ENCODE measurements around the gene HLA-DMA. TPM values are rescaled to one million over a fixed set of nuclear protein-coding genes. Genes with fewer than 3 reads are reported as not detected.

HLA-DMA gene
- polyA plus RNA-seq, 1 donor = 12.6 TPM

GRCh38 chr6:32933661-32934085 lies 19.2 kb downstream of the HLA-DMA start:
- DNase-seq (ENCODE audit: low read depth) = no peak

GRCh38 chr6:32932132-32932868 lies 20.6 kb downstream of the HLA-DMA start:
- DNase-seq (ENCODE audit: low read depth) = no peak

DNA sequence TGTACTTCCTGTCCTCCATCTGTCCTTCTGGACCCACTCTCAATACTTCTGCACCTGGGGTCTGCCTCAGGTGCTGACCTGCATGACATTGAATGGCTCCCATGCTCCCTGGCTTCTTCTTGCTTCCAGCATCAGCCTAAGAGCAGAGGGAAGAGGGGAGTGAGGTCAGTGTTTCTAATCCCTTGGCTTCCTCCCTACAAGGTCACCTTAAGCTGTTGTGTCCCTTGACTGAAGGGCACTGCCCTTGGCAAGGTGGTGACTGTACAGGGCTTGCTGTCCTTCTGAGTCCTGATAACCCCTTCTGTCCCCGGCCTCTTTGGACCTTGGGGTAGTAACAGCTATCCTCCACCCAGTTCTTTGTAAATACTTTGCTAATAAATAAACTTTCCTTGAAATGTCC lies 21.7 kb downstream of the HLA-DMA start:
- no peak for DNase-seq (ENCODE audit: low read depth)

DNA sequence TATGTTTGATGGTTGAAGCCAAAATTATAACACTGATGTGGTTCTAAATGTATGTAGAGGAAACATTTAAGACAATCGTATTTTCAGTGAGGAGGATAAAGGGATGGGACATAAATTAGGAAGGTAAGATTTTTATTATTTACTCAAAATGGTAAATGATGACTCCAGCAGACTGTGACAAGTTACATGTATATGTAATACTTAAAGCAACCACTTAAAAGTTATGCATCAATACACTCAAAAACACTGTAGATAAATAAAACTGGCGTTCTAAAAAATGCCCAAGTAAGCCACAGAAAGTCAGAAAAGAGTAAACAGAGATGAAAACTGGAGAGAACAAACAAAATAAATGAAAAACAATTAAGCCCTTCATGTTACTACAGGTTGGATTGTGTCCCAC lies 30.8 kb downstream of the HLA-DMA start:
- no peak for DNase-seq (ENCODE audit: low read depth)

GRCh38 chr6:32920715-32921114 lies 32.2 kb downstream of the HLA-DMA start:
- DNase-seq (ENCODE audit: low read depth) = no peak

DNA sequence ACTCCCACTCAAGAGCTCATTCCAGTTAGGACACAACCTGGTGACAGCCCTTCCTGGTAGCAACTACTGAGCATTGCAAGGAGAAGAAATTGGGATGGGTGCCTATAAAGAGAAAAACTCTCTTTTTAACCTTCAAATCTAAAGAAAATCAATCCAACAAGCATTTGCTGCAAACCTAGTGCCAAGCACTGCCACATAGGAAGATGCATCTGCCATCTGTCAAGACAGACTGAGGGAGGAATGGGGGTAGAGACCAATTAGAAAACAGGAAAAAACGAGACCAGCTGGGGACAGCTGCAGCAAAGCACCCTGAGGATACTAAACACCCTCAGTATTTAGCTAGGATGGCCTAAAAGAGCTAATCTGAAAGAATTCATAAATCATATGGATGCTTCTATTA lies 39.9 kb downstream of the HLA-DMA start:
- DNase-seq (ENCODE audit: low read depth) = no peak

DNA sequence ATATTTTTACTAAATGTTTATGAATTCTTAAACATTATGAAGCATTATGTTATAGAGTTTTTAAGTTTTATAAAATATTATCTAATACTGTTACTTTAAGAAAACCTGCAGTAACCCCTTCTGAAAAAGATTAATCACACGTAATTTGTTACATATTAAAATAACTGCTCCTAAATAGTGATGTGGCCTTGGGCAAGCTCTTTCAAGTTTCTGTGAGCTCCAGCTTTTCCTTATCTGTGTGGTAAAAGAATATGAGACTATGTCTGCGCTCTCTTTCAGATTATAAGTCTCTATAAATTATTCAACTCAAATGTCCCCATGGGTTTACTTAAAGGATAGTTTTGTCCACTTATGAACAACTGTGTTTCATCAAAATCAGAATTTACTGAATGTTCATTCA lies 44.0 kb downstream of the HLA-DMA start:
- no peak for DNase-seq (ENCODE audit: low read depth)

DNA sequence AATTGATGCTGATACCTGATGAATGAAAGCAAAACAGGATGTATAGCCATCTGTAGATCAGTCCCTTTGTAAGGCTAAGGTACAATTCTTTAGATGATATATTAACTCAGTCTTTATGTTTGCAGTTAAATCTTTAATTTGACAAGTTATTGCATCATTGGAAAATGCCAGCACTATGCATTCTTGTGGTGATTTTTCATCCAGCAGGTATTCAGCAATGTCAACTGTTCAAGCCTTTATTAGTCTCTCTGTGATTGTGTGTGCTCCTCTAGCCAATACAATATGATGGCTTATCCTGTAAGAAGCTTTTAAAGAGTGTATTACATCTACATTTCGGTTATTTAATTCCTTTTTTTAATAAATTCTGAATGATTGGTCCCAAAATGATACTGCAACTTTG lies 46.4 kb downstream of the HLA-DMA start:
- DNase-seq (ENCODE audit: low read depth) = no peak

DNA sequence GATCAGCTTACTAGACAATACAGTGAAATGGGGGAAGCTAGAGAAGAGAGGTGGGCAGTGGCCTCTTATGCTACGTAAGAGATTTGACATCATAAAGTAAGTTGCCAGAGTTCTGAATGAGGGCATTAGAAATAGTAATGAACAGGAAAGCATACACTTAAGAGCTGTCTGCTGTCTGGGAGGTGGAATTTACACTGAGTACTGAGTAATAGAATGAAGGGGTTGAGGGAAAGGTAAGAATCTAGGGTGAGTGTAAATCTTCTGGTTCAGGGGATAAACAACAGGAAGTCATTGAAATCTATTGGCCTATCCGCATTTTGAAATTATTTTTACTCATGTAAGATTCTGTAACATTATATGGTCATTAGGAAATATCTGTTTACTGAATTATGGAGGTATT lies 47.8 kb downstream of the HLA-DMA start:
- DNase-seq (ENCODE audit: low read depth) = no peak

DNA sequence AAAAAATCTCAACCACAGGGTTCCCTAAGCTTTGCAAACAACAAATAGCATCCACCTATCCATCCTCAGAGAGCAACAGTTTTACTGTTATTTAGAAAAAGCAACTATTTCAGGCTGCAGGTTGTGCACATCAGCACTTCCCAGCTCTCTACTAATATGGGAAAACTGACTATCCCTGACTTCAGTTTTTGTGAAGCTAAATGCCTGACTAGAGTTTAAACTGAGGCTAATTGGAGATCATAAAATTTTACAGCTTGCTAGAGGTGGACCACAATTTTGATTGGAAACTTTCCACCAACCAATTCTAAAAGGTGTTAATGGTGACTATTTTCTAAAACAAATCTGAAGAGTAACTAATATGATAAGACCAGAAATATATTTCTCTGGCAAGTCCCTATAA lies 48.9 kb downstream of the HLA-DMA start:
- DNase-seq (ENCODE audit: low read depth) = no peak

Other genes starting within 250 kb of the HLA-DMA start
- gene HLA-DQA2, start 211.7 kb downstream of the HLA-DMA start, polyA plus RNA-seq (ENCODE audit: insufficient read length) = 0.27 TPM
- 0.32 TPM for gene HLA-DQB2, start 189.6 kb downstream of the HLA-DMA start, polyA plus RNA-seq (ENCODE audit: insufficient read length)
- 0.30 TPM for gene HLA-DOB, start 136.1 kb downstream of the HLA-DMA start, polyA plus RNA-seq (ENCODE audit: insufficient read length)
- 3.8 TPM for gene TAP2, start 114.4 kb downstream of the HLA-DMA start, polyA plus RNA-seq (ENCODE audit: insufficient read length)
- 11.8 TPM for gene PSMB8, start 109.0 kb downstream of the HLA-DMA start, polyA plus RNA-seq (ENCODE audit: insufficient read length)
- gene TAP1, start 99.4 kb downstream of the HLA-DMA start, polyA plus RNA-seq (ENCODE audit: insufficient read length) = 9.6 TPM
- 4.1 TPM for gene PSMB9, start 98.9 kb downstream of the HLA-DMA start, polyA plus RNA-seq (ENCODE audit: insufficient read length)
- gene HLA-DMB, start 12.1 kb downstream of the HLA-DMA start, polyA plus RNA-seq (ENCODE audit: insufficient read length) = 4.8 TPM
- gene BRD2, start 15.5 kb upstream of the HLA-DMA start, polyA plus RNA-seq (ENCODE audit: insufficient read length) = 150 TPM
- gene HLA-DOA, start 56.5 kb upstream of the HLA-DMA start, polyA plus RNA-seq (ENCODE audit: insufficient read length) = 0.56 TPM
- 15.1 TPM for gene HLA-DPA1, start 120.6 kb upstream of the HLA-DMA start, polyA plus RNA-seq (ENCODE audit: insufficient read length)
- 9.5 TPM for gene HLA-DPB1, start 122.9 kb upstream of the HLA-DMA start, polyA plus RNA-seq (ENCODE audit: insufficient read length)
- gene COL11A2, start 239.4 kb upstream of the HLA-DMA start, polyA plus RNA-seq (ENCODE audit: insufficient read length) = 41.7 TPM
- gene RXRB, start 247.6 kb upstream of the HLA-DMA start, polyA plus RNA-seq (ENCODE audit: insufficient read length) = 40.7 TPM
- 75.0 TPM for gene SLC39A7, start 247.8 kb upstream of the HLA-DMA start, polyA plus RNA-seq (ENCODE audit: insufficient read length)